Right hindlimb (tissue), 1 donor: Measurements from ENCODE around the gene DNMT3L.
A peak's percentile ranks its signal among the peaks of the same experiment; 100 is the strongest.
"Not testable (repeated sequence)": the region's sequence is repeated elsewhere in the genome, so short reads cannot be mapped to it uniquely, and the experiment has no call there.

Source experiments
- DNase-seq: peaks from one replicate; pipeline ENCODE4 v3.0.0-alpha.2; 2018

DNMT3L gene

DNA sequence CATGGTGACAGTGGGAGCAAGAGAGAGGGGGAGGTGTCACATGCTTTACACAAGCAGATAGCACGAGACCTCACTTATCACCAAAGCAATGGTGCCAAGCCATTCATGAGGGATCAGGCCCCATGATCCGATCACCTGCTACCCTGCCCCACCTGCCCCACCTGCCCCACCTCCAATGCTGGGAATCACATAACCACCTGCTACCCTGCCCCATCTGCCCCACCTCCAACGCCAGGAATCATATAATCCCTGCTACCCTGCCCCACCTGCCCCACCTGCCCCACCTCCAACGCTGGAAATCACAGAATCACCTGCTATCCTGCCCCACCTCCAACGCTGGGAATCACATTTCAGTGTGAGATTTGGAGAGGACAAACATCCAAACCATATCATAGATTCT, 13.3 kb upstream of the DNMT3L start:
- no peak for DNase-seq

GRCh38 chr21:44273046-44273445, 11.3 kb upstream of the DNMT3L start:
- DNase-seq = no peak

- DNase-seq = no peak
These were observed 10.7 kb upstream of the DNMT3L start for GRCh38 chr21:44272284-44272858.

- no peak for DNase-seq
These were observed 10.0 kb upstream of the DNMT3L start for GRCh38 chr21:44271558-44272283.

- no peak for DNase-seq
These were observed 7.4 kb upstream of the DNMT3L start for GRCh38 chr21:44269090-44269489.

- DNase-seq = no peak
These were observed 6.0 kb upstream of the DNMT3L start for GRCh38 chr21:44267655-44268142.

GRCh38 chr21:44265734-44266270, 4.1 kb upstream of the DNMT3L start:
- DNase-seq = no peak

DNA sequence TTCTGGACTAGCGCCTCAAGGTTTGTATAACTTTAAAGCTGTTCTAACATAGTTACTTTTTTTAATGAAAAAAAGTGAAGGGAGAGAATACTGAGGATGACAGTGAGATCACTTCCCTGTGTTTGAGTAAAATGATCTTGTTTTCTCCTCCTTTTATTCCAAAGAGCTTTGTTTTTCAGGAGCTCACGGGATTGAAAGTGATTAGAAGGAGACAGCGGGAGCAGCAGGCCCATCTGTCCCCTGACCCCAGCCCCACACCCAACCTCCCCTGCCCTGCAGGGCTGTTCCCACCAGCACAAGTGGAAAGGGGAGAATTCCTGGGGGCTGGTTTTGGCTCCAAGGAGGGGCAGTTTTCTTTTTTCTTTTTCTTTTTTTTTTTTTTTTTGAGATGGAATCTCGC, 2.1 kb upstream of the DNMT3L start:
- DNase-seq = no peak

DNA sequence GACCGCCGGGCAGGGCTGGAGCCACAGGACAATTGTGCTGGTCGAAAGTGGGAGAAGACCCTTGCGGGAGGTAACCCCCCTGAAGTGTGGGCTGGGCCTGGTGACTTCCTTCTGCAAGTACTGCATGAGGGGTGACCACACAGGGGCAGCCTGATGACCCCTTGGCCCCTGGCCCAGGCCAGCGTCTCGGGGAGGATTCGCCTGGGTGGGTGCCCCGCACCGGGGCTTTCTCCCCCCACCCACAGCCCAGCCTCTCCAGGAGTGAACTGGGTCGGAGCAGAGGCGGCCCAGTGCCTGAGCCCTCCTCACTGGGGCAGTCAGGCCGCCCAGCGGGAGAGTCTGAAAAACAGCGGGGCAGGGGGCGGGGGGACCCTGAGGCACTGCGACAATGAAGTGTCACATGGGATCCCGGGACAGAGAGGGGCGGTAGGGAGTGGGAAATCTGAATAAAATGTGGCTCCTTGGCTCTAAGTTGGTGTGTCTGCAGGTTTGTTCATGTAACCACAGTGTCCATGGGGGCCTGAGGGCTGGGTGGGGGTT, 1.6 kb upstream of the DNMT3L start:
- DNase-seq = no peak

GRCh38 chr21:44262338-44263056, 800 bp upstream of the DNMT3L start:
- no peak for DNase-seq

DNA sequence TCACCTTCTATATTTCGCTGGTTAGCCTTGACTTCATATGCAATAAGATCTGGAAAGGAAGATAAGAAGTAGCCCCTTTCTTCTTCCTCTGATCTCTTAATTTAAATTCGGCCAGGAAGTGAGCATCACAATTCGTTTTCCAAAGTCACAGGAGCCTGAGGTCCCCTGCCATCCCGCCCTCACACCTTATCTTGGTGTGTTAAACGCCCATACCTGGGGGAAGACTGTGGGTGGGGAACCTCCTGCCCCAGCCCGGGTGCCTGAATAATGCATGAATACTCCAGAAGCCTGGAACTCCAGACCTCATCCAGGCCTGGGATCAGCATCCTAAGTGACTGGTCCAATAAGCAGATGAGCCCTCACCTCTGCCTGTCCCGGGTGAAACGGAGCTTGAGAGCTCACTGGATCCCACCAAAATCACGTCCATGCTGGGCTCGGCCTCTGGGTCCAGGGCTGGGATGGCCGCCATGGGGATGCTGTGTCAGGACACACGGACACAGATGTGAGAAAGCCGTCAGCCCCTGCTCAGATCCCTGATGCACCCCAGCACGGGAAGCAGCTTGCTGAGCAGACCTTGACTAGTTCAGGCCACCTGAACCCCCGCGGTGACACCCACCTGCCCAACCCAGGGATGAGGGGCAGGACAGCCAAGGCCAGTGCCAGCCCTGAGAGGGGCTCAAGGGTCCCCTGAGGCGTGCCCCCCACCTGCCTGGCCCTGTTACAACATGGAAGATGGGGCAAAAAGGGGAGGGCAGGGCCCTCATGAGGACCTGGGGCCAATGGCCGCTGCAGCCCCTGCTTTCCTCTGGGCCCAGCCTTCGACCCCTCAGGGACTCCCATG, 686 bp downstream of the DNMT3L start:
- no peak for DNase-seq

- no peak for DNase-seq
These were observed 1.6 kb downstream of the DNMT3L start for GRCh38 chr21:44260066-44260465.

DNA sequence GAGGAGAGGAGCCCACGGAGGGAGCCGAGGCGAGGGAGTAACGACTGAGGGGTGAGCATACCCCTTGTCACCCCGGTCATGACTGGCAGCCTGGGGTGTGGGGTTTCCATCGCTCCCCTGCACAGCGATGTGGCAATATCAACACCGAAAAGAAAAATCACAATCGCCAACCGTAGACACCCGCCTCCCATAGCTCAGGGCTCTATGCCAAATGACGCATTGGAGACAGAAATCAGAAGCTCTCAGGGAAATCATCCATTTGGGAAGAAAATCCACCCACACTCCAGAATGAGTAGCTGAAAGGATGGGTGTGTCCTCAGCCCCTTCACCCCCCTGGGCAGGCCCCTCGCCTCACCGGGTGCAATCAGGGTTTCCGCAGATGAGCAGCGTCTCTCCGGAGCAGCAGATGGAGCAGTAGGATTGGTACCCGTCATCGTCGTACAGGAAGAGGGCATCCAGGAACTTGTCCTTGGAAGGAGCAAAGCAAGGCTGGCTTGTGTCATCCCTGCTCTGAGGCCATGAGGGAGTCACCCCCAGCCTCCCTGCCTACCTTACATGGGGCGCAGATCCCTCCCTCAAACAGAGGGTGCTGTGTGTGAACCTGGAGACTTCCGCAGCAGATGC, 2.5 kb downstream of the DNMT3L start:
- no peak for DNase-seq

- DNase-seq = no peak
These were observed 3.5 kb downstream of the DNMT3L start for GRCh38 chr21:44258056-44258725.

DNA sequence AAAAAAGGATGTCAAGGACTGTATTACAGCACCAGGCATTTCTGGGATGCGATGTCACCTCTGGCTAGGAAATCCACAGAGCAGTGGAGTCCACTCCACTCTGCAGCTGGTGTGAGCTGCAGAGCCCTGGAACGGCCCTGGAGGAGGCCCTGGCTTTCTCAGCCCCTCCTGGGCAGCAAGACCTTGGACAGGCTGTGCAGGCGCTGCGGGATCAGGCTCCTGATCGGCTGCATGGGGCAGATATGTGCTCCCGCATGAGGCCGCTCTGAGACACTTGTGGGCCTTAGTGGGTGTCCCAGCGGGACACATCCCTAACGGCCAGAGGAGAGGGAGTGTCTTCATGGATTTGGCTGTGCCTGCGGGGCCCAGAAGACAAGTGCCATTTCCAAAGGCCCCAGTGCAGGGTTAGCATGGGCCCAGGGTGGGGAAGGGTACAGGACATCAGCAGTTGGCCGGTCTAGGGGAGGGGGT, 6.2 kb downstream of the DNMT3L start:
- peak; percentile 35 for DNase-seq

DNA sequence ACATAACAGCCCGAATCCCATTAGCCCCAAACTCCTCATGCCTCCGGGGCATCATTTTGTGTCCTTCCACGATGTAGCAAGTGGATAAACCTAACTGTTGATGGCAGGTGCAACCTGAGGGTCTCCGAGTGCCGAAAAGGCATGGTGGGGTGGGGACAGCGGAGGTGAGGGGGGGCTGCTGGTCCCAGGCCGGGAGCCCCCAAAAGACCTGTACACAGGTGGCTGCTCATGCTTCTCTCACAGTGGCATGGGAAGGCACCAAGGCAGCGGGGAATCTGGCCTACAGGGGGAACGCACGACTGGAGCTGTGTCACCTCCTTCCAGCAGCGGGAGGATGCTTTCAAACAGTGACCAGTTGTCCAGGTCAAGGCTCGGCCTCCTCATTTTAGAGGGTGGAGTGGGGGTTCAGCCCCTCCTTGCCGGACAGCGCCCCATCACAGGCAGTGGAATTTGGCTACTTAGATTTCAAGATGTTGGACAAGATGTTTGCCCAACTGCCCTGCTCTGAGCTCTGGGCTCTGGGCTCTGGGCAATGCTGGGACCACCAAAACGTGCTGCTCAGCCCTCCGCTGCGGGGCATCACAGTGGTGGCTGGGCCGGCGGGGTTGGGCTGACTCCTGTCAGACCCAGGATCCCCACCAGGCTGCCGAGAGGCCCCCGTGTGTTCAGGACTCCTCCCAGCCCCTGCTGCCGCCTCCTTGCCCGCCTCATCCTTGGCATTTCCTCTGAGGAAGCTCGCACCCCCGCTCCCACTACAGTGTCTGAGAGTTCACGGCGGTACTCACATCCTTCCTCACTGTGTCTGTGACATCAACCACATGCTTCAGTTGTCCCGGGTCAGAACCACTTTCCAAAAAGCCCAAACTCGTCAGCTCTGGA, 7.6 kb downstream of the DNMT3L start:
- no peak for DNase-seq

DNA sequence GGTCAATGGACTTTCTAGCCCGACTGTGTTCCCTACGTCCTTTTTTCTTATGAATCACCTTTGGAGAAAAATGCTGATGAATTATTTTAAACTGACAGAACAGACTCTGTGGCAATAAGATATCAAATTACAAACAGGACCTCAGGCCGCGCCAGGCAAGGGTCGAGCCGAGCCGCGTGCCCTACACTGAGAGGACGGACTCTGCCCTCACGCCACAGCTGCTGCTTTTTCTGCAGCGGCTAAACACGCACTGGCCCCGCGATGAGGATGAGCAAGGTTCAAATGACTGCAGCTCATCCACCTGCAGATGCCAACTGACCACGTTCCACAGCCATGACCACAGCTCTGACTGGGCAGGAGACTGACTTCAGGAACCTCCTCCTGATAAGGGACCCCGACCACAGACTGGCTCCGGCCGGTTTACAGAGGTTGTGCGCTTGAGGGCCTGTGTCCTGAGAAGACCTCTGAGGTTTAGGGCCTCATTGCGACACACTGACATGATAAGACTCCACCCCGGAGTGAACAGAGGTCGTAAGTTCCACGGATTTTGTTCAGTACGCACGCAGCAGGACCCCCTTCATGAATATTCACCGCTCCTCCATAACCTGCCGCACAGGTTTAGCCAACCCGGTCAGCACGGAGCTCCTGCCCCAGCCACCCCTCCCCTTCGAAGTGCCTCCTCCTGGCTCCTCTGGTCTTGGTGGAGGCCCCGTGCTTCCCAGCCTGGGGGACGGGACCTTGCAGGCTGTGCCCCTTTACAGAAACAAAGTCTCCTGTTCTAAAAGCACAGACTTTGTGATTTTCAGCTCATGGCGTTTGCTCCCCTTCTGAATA, 12.3 kb downstream of the DNMT3L start:
- DNase-seq = not testable (repeated sequence)

GRCh38 chr21:44247904-44248303, 13.8 kb downstream of the DNMT3L start:
- DNase-seq = not testable (repeated sequence)

GRCh38 chr21:44243980-44244379, 17.7 kb downstream of the DNMT3L start:
- not testable (repeated sequence) for DNase-seq
